Kidney epithelial cell (primary cell): ENCODE results near the gene TMEFF2. TPM values are rescaled to one million over a fixed set of nuclear protein-coding genes. Genes with fewer than 3 reads are reported as not detected.
A peak's percentile ranks its signal among the peaks of the same experiment; 100 is the strongest.

ENCODE experiments used
- DNase-seq: peaks from one replicate; pipeline ENCODE4 v3.0.0-alpha.2; 2010; ENCODE audit warnings: low read depth
- H3K27me3 ChIP-seq: 2 replicates; pipeline ENCODE4 v1.6.0; 2011; ENCODE audit warnings: low read length; ENCODE audit not compliant: control insufficient read depth, insufficient read depth
- H3K36me3 ChIP-seq: 2 replicates; pipeline ENCODE4 v1.5.1; 2011; ENCODE audit warnings: low read length; ENCODE audit not compliant: control insufficient read depth, insufficient read depth
- H3K4me3 ChIP-seq: 2 replicates; pipeline ENCODE4 v1.5.1; 2011; ENCODE audit warnings: low read depth, mild to moderate bottlenecking, control low read depth, low read length
- total RNA-seq: library from RNA; depleted of rRNA; stranded (reverse); fragments of >200 nt; gene quantifications from 2 replicates; pipeline ENCODE4 v1.2.3, GENCODE V29; 2015
- TF ChIP-seq, protein P1 (sequence below): IDR thresholded peaks from 2 replicates; pipeline ENCODE4 v1.5.1; 2011; ENCODE audit warnings: mild to moderate bottlenecking, moderate library complexity, low read length, control low read depth, inconsistent platforms; ENCODE audit not compliant: insufficient read depth, poor library complexity, severe bottlenecking

TMEFF2 gene
- total RNA-seq, 1 donor from 2014 or later: not detected

DNA sequence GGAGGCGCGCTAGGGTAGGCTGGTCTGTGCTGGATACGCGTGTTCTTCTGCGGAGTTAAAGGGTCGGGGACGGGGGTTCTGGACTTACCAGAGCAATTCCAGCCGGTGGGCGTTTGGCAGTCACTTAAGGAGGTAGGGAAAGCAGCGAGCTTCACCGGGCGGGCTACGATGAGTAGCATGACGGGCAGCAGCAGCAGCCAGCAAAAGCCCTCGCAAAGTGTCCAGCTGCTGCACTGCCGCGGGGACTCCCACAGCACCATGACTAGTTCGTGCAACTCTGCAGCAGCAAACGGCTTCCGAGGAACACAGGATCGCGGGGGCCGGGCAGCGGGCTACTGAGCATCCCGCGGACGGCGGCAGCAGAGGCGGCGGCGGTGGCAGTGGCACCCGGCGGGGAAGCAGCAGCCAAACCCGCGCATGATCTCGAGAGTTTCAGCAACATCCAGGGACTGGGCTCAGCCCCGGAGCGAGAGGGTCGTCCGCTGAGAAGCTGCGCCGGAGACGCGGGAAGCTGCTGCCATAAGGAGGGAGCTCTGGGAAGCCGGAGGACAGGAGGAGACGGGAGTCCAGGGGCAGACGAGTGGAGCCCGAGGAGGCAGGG is 368 bp downstream of the TMEFF2 start:
- TF ChIP-seq, protein P1, sequence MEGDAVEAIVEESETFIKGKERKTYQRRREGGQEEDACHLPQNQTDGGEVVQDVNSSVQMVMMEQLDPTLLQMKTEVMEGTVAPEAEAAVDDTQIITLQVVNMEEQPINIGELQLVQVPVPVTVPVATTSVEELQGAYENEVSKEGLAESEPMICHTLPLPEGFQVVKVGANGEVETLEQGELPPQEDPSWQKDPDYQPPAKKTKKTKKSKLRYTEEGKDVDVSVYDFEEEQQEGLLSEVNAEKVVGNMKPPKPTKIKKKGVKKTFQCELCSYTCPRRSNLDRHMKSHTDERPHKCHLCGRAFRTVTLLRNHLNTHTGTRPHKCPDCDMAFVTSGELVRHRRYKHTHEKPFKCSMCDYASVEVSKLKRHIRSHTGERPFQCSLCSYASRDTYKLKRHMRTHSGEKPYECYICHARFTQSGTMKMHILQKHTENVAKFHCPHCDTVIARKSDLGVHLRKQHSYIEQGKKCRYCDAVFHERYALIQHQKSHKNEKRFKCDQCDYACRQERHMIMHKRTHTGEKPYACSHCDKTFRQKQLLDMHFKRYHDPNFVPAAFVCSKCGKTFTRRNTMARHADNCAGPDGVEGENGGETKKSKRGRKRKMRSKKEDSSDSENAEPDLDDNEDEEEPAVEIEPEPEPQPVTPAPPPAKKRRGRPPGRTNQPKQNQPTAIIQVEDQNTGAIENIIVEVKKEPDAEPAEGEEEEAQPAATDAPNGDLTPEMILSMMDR: no peak
- H3K27me3 ChIP-seq: peaks cover 54% of the 10 kb centered on the region
- peak overlapping the region; percentile 52 for H3K4me3 ChIP-seq
- no peak for DNase-seq
- H3K36me3 ChIP-seq: no peaks in the 10 kb centered on the region

DNA sequence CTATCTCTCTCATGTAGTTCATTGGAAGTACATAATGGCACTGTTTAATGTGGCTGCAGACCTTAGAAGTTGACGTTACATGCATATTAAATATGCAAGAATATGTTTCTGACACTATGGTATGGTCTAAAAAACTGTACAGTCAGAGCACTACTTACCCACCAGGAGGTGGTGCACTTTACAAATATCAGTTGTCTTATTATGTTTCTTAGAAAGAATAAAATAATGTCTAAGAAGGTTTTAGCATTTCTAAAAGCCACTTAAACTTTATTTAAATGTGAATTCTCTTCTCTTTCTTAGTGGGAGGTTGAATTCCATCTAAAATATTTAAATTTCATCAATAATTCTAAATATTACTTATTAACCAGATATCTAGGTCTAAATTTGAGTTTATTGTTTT is 4.3 kb downstream of the TMEFF2 start:
- Histone ChIP-seq H3K36me3 (no peaks in the 10 kb centered on the region), H3K27me3 (peaks cover 34% of the 10 kb centered on the region), H3K4me3 (no peak overlapping the region)
- TF ChIP-seq, protein P1: peak; percentile 48
- DNase-seq: no peak

DNA sequence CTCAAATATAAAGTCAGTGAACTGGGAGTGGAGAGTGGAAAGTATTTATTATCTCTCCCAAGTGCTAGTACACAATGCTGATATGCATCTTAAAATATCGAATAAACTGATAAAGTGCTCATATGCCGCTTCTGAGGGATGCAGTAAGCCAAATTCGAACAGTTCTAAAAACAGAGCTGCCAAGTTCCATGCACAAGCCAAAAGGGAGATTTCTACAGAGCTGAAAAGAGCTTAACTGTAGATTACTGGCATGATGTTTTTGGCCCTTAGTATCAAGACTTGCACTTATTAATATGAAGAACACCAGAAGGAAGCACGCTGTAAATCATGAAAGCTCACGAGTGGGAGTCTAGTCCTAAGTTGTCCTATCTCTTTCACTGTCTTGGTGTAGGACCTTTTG is 7.9 kb downstream of the TMEFF2 start:
- H3K36me3 ChIP-seq: no peaks in the 10 kb centered on the region
- TF ChIP-seq, protein P1: no peak

DNA sequence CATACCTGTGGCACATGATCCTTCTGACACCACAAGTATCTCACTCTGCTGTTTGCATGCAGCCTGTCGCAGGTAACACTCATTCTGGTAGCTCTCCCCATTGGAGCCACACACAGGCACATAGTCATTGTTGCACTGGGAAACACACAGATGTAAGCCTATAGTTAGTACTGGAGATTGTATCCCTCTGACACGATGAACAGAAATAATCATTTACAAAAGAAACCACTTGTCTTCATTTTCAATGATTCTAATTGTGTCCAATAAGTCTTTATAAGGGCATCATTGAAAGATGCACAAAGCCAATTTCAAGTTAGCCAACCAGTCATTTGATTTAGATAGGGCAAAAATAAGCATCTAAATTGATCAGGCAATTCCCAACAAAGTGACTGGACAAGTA is 10.4 kb downstream of the TMEFF2 start:
- TF ChIP-seq, protein P1: no peak

More for the DNA sequence above, 7.9 kb downstream of the TMEFF2 start:
- no peak for DNase-seq
- H3K4me3 ChIP-seq: no peak overlapping the region
- peaks cover 4% of the 10 kb centered on the region for H3K27me3 ChIP-seq

DNA sequence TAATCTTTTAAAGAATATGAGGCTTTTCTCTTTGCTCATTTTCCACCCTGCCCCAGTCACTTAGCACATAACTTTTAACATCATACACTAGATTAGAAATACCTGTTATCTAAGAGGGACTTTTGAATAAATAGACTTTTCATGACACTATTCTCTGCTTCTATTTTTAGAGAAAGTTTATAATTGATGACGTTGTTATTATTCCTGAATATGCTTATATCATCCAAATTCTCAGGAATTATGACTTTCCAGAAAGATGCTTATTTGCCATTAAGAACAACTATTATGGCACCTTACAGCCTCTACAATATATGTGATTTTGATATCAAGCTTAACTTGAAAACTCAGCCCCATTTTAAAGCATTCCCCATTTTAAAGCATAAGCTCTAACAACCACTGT is 11.4 kb downstream of the TMEFF2 start:
- no peak for DNase-seq
- TF ChIP-seq, protein P1: no peak
- H3K27me3 ChIP-seq: no peaks in the 10 kb centered on the region
- H3K4me3 ChIP-seq: no peak overlapping the region
- H3K36me3 ChIP-seq: no peaks in the 10 kb centered on the region

More for the DNA sequence above, 10.4 kb downstream of the TMEFF2 start:
- Histone ChIP-seq H3K4me3 (no peak overlapping the region), H3K27me3 (no peaks in the 10 kb centered on the region), H3K36me3 (no peaks in the 10 kb centered on the region)
- DNase-seq: no peak

DNA sequence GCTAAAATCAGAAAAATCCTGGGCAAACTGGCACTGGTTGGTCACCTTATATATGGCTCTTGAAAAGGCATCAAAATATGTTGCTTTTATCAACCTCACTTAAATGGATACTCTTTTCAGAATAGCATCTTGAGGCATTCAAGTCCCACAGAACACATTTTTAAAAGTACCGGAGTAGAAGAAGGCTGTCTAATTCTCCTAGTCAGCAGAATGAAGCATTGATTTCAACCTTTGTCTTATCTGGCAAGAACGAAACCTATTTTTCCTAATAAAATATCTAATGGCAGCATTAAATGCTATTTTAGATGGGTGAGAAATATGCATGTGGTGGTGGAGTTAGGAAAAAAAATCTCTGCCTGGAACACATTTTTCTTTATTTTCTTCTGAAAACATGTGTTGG is 27.8 kb downstream of the TMEFF2 start:
- H3K27me3 ChIP-seq: no peaks in the 10 kb centered on the region
- TF ChIP-seq, protein P1: no peak
- no peak overlapping the region for H3K4me3 ChIP-seq
- no peak for DNase-seq
- H3K36me3 ChIP-seq: no peaks in the 10 kb centered on the region
